HL-60/S4 (cell line): ENCODE results near the gene TPST2.

Experiments
- in situ Hi-C: fragments of 300-500 bp; cut with MboI; formaldehyde crosslinking; loops from 2 replicates; pipeline ENCODE4 v1.14.3; 2022; ENCODE audit warnings: low sequenced_read_pairs

Gene TPST2

DNA sequence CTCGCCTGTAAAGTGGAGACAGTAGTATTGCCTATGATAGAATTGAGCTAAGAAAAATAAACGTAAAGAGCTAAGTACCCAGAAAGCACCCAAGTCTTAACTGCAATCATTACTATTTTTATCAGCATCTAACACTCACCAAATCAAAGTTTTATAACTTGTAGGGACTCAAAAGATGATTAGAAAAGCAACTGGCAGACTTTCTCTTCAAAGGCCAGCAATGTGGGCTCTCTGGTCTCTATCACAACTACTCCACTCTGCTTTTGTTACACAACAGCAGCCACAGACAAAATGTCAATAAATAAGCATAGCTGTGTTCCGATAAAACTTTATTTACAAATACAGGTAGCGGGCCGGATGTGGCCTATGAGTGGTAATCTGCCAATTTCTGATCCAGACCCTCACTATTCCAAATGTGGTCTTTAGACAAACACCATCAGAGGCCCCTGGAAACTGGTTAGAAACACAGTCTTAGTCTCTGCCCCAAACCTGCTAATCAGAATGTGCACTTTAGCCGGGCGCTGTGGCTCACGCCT is 8.2 kb downstream of the TPST2 start:
- in situ Hi-C loops, result no loop called here

DNA sequence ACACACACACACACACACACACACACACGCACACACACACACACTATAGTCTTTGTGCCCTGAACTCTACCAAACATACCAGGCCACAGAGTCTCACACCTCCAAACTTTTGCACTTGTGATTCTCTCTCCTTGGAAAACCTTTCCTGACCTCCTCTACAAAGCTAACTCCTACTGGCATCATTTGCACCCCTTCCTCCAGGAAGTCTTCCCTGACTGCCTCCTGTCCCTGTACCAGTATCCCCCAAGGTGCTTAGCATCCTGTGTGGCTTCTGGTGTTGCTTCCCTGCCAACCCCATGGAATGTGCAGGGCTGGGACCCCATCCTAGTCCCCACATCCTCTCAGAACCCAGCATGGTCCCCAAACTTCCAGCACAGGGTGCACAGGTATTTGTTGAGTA is 8.9 kb downstream of the TPST2 start:
- in situ Hi-C loops, result no loop called here

DNA sequence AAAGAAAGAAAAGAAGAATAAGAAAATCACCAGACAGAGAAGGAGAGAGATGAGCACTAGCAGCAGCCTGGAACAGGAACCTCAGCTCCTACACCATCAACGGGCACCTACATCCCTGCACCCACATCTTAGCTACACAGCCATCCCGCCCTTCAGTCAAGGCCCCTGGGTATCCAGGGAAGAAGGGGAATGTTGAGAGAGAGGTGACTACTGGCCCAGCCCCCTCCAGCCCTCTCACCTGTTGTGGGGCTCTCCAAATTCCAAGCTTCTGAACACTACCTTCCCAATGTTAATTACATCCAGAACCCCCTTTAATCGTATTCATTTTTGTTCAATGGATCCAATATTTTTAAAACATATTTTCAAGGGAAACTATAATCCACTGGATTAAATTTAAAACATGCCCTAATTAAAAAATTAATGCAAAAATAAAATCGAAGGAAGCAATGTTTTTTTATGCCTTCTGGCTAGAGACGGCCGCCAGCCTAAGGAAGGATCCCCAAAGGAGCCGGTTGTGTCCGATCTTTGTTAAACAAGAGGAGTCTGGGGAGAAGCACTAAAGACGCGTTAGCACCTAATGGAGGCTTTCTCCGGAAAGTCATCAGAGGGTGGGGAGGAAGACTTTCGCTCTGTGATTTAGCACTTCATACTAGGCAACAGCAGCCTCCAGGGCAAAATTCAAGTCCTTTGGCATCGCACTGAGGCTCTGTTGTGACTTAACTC is 9.5 kb downstream of the TPST2 start:
- in situ Hi-C loops, result no loop called here

DNA sequence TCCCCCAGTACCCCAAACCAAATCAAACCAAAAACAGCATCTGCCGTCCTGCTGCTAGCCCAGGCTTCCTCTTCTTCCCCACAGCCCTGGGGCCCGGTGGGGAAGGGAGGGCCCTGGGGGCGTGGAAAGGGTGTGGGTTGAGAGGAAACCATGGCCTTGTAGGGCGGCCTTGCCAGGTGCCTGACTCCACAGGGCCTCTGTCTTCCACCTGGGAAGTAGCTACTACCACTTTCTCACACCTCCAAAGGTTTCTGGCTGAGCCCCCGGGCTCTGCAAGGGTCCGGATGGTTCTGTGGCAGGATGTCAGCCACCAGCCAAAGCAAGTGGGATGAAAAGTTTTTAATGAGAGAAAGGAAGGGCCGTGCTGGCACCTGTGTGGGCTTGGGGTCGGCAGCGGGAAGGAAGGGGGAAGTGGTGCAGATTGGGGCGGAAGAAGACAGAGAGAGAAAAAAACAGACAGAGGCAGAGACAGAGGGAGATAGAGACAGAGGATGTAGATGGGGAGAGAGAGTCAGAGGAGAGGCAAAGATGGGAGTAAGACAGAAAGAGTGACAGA is 10.5 kb downstream of the TPST2 start:
- in situ Hi-C loops, result no loop called here

DNA sequence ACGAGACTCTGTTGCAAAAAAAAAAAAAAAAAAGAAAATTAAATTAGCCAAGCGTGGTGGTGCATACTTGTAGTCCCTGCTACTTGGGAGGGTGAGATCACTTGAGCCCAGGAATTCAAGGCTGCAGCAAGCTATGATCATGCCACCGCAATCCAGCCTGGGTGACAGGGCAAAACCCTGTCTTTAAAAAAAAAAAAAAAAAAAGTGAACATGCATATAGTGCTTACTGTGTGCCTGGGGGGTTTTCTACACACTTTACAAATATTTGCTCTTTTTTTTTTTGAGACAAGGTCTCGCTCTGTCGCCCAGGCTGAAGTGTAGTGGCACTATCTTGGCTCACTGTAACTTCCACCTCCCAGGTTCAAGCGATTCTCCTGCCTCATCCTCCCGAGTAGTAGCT is 12.9 kb downstream of the TPST2 start:
- in situ Hi-C loops, result no loop called here

DNA sequence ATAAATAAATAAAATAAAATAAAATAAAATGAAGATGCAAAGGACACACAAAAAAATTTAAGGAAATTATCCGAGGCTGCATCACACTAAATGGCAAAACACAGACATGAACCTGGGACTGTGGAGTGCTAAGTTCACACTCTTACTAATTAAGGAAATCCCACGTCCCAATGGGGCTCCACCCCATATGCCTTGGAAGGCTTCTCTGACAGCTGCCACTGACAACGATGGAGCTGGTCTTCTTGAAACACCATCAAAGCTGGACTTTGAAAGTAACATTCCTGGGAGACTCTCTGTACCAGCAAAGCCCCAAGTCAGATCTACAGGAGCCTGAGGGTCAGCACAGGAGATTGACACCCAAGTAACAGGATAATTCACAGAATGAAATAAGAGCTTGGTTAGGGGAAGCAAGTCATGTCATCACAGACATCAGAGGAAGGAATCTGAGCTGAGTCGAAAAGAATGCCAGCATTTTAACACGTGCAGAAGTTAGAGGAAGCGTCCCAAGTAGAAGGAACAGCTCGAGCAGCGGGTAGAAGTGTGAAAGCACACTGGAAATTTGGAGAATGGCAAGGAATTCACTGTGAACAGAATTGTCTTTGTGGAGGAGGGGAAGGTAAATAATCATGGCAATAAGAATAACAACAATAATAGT is 13.8 kb downstream of the TPST2 start:
- in situ Hi-C loops, result no loop called here

DNA sequence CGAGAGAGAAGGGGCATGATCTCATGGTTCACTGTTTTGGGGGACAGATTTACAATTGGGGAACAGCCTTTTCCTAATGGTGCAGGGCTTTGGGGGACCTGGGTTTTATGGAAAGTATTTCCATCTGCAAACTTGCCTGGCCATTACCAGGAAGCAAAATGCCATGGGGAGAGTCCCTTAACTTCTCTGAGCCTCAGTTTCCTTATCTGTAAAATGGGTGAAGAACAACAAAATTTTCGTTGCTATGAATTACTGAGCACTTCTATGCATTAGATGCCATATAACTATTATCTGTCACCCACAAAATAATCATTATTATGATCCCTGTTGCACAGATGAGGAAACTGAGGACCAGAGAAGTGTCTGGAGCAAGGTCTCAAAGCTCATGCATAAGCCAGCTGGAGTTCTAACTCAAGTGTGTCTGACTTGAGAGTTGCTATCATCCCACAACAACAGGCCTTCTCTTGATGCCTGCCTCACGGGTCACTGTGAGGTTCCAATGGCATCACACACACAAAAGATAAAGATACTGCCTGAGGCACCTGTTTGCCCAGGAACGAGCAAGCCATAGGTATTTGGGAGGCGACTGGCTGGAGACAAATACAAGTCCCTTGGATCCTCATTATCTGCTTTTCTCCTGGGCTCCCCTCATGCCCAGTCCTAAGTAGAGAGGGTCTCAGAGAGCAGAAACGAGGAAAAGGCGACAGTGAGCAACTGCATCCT is 15.8 kb downstream of the TPST2 start:
- in situ Hi-C loops, result no loop called here

DNA sequence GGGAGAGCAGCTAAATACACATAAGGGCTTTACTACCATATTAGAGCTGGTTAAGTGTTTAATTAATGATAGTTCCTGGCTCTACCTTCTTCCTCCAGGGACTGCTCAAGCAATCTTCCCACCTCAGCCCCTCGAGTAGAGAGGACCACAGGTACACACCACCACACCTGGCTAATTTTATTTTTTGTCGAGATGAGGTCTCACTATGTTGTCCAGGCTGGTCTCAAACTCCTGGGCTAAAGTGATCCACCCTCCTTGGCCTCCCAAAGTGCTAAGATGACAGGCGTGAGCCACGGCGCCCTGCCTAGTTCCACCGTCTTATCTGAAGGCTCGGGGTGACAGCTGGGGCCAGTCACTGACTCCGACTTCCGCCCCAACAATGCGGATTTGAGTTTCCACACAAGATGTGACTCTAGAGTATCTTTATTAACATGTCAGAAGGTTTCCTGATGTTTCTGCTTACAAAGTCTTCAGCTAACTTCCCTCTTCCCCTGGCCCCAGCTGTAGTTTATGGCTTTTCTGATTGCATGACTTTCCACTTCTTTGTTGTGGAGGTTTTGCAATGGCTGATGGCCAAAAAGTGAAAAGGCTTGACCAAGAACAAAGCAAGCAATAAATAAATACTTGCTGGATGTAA is 16.8 kb downstream of the TPST2 start:
- in situ Hi-C loops, result no loop called here

DNA sequence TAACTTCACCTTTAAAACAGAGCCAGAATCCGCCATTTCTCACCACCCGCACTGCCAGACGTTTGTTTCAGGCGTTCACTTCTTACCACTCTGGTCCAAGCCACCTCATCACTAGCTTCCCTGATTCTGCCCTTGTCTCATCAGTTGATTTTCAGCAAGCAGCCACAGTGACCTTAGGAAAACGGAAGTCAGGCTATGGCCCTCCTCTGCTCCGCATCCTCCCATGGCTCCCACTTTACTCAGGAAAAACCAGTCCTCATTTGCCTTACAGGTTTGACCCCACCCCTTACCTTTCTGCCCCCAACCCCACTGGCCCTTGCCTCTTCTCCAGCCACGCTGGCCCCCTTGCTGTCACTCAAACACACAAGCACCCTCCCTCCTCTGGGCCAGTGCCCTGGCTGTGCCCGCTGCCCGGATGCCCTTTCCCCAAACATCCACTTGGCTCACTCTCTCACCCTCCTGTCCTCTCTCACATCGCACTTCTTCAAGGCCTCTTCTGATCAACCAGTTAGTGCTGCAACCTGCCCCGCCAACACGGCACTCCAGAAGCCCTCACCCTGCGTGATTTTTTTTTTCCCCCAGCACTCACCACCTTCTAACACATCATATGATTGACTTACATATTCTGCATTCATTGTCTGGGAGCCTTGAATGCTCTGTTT is 18.9 kb downstream of the TPST2 start:
- in situ Hi-C loops, result no loop called here

DNA sequence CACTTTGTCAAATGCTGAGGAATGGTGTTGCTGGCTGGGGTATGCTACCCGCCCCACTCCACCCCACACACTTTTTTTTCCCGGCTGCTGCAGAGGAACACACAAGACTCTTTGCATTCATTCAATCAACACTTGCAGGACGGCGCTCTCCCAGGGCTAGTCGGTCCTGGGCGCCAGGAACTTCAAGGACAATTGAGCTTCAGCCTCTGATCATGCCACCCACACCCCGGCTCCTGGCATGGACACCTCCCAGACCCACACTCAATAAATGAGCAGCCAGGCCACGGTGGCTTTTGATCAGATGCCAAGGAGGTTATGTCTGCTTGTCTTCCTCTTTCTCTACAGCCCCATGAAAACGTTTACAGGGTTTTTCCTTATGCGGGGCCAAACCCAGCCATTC is 19.8 kb downstream of the TPST2 start:
- in situ Hi-C loops, result no loop called here

DNA sequence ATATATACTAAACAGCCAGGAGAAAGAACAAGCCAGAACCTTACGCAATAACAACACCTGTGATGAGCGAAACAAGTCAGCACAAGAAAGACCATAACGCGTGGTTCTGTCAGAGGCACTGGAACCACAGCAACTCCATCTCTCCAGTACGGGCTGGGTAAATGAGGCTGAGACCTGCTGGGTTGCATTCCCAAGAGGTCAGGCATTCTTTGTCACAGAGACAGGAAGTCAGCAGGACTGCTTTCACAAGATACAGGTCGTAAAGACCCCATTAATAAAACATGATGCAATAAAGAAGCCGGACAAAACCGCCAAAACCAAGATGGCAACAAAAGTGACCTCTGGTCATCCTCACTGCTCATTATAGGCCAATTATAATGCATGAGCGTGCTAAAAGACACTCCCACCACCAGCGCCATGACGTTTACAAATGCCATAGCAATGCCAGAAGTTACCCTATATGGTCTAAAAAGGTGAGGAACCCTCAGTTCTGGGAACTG is 21.7 kb downstream of the TPST2 start:
- in situ Hi-C loops, result no loop called here

DNA sequence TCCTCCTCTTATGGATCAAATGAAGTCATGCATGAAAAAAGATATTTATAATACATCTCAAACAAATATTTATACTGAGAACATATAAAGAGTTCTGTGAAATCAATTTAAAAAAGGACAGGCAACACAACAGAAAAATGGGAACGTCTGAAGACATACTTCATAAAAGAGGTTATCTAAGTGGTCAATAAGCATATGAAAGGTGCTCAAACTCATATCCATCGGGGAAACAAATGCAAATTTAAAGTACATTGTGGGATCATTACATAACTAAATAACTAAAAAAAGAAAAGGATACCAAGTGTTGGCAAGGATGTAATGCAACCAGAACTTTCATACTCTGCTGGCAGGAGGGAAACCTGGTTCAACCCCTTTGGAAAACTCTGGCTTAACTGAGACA is 22.3 kb downstream of the TPST2 start:
- in situ Hi-C loops, result no loop called here

DNA sequence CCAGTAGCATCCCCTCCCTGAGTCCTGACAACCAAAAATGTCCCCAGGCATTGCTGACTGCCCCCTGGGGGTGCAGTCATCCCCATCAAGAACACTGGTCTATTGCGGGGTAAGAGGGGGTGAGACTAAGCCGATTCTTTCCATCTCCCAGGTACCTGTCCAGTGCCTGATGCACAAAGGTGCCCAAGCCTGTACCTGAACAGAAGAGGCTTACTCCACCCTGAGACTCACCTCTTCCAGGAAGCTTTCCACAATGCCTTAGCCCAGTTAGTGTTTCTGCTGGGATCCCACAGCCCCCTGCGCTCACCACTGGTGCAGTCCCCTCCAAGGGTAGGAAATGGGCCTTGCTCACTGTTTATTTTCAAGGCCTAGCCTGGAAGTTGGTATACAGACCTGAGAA is 22.9 kb downstream of the TPST2 start:
- in situ Hi-C loops, result no loop called here

DNA sequence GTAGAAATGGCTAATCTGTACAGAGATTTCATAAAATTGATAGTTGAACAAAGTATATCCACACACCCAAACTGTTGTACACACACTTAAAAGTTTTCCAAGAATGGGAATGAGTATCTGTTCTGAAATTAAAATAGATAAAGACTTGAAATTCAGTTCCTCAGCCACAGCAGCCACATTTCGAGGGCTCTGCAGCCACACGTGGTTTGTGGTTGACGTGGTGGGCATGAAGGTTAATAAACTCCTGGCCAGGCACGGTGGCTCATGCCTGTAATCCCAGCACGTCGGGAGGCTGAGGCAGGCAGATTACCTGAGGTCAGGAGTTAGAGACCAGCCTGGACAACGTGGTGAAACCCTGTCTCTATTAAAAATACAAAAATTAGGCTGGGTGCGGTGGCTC is 24.0 kb downstream of the TPST2 start:
- in situ Hi-C loops, result no loop called here

DNA sequence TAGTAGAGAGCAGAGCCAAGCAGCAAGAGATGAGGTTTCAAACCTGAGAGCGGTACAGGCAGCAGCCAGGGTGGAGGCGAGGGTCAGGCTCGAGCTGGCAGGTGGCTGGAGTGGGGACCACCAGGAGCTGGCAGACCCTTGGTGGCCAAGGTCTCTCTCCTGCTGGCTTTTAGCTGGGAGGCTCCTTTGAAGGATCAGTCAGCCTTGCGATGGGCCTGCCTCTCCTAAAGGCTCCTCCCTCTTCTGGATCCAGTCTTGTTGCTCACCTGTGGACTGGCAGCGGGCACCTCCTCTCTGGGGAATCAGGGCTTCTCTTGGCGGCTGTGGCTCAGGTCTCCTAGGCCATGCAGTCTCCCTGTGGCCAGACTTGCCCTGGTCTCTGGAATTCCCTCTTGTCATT is 24.8 kb downstream of the TPST2 start:
- in situ Hi-C loops, result no loop called here

DNA sequence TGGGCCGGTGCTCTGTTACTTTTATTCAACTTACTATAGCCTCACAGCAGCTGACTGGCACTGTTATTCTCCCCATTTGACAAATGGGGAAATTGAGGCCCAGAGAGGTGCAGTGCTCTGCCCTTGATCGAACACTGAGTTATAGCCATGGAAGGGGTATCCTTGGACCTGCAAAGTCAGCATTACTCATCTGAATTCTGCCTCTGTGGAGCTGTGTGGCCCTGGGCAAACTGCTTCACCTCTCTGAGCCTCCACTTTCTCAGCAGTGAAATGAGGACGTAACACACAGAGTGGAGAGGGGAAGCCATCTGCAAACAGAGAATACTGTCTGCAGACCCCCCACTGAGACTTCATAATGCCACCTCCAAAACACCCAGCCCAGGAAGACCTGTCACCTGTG is 25.3 kb downstream of the TPST2 start:
- in situ Hi-C loops, result no loop called here

DNA sequence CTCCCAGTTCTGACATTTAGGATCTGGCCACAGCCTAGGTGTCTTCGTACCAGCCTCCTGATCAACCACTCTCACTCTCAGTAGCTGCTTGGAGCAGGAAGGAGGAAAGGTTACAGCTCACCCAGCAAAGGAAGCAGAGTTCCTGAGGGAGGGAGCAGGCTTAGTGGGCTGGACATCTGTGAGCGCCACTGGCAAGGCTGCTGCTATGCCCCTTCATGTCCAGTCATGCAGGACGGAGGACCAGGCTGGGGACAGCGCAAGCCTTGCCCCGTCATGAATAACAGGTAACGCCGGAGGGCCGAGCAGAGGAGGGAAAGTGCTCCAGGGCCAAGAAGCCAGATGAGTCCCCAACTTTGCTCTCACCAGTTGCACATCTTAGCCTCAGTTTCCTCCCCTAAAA is 25.8 kb downstream of the TPST2 start:
- in situ Hi-C loops, result no loop called here

DNA sequence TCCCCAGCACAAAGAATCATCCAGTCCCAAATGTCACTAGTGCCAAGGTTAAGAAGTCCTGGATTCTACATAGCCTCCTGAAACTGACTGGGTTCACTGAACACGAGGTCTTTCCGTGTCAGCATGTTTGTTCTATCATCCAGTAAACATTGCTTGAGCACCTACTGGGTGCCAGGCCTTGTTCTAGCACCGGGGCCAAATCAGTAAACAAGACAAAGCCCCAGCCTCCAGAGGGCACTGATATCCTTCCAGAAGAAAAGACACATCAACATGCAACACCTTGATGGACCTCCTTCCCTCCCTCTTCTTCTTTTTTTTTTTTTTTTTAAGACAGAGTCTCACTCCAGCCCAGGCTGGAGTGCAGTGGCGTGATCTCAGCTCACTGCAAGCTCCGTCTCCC is 26.9 kb downstream of the TPST2 start:
- in situ Hi-C loops, result no loop called here

DNA sequence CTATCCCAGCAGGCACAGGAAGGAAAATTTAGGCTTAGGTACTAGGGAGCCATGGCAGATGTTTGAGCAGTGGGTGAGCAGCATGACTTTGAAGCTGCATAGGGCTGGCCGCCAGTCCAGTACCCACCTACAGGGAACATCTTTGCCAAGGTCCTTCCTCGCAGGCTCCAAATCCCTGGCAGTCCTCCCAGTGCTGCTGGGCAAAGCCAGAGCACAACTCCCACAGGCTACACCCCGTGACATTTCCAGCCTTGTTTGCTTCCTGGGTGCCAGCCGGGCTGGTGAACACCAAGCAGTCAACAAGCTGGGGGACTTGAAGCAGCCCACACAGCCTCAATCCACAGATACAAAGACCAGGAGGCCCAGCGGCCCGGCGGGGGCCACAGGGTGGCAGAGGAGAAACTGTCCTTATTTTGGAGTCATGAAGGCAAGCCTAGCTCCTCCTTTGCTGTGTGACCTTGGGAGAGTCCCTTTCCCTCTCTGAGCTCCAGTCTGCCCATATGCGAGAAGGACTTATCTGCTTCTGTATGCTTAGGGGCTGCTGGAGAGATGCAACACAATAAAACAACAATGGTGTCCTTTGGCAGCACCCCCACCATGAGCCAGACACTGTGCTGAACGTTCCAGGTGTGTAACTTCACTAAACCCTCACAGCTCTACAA is 28.0 kb downstream of the TPST2 start:
- in situ Hi-C loops, result no loop called here
